Measurements from ENCODE around the gene SLC39A1. TPM values are rescaled to one million over a fixed set of nuclear protein-coding genes. Genes with fewer than 3 reads are reported as not detected.

SLC39A1 gene
- total RNA-seq, 6 experiments from 2014 or later, result 88.8 to 95.7 (median 93.0) TPM

GRCh38 chr1:153954826-153955225 lies 8.5 kb downstream of the SLC39A1 start:
- Mint-ChIP-seq H3K36me3 (ENCODE audit: low read depth) (peaks cover 12% of the 10 kb centered on the region; the same call in 1 of the 2 replicates), H3K4me1 (ENCODE audit: low read depth) (peaks cover 40% of the 10 kb centered on the region), H3K27ac (no peak overlapping the region), H3K9me3 (no peaks in the 10 kb centered on the region), H3K27me3 (ENCODE audit: insufficient read depth) (peaks cover 4% of the 10 kb centered on the region), H3K4me3 (no peak overlapping the region)
- no peak for TF ChIP-seq CTCF (IDR thresholded peaks at IDR 0.05)
- no peak for DNase-seq

GRCh38 chr1:153953859-153954365 lies 9.4 kb downstream of the SLC39A1 start:
- DNase-seq, result no peak
- H3K27me3 Mint-ChIP-seq (ENCODE audit: insufficient read depth), result peaks cover 4% of the 10 kb centered on the region
- no peaks in the 10 kb centered on the region for H3K9me3 Mint-ChIP-seq
- peak overlapping the region; percentile 4; the same call in 1 of the 2 replicates for H3K27ac Mint-ChIP-seq
- peaks cover 12% of the 10 kb centered on the region; the same call in 1 of the 2 replicates for H3K36me3 Mint-ChIP-seq (ENCODE audit: low read depth)
- peaks cover 31% of the 10 kb centered on the region for H3K4me1 Mint-ChIP-seq (ENCODE audit: low read depth)
- H3K4me3 Mint-ChIP-seq, result no peak overlapping the region
- TF ChIP-seq CTCF (IDR thresholded peaks at IDR 0.05), result no peak

GRCh38 chr1:153951801-153952200 lies 11.5 kb downstream of the SLC39A1 start:
- no peak for DNase-seq
- Mint-ChIP-seq H3K36me3 (ENCODE audit: low read depth) (peaks cover 12% of the 10 kb centered on the region; the same call in 1 of the 2 replicates), H3K9me3 (no peaks in the 10 kb centered on the region), H3K27ac (no peak overlapping the region; the same call in 1 of the 2 replicates), H3K4me3 (no peak overlapping the region), H3K27me3 (ENCODE audit: insufficient read depth) (peaks cover 2% of the 10 kb centered on the region; the same call in 1 of the 2 replicates), H3K4me1 (ENCODE audit: low read depth) (peaks cover 23% of the 10 kb centered on the region)
- no peak for TF ChIP-seq CTCF (IDR thresholded peaks at IDR 0.05)

GRCh38 chr1:153951183-153951582 lies 12.2 kb downstream of the SLC39A1 start:
- peaks cover 12% of the 10 kb centered on the region; the same call in 1 of the 2 replicates for H3K36me3 Mint-ChIP-seq (ENCODE audit: low read depth)

GRCh38 chr1:153946622-153947241 lies 16.6 kb downstream of the SLC39A1 start, which contains the start of gene DENND4B:
Gene DENND4B (minus strand): TSS chr1:153946718. CDS start chr1:153944374, 2,344 bp downstream.
- peak; percentile 97 for TF ChIP-seq CTCF (IDR thresholded peaks at IDR 0.05)
- Mint-ChIP-seq H3K36me3 (ENCODE audit: low read depth) (peaks cover 12% of the 10 kb centered on the region; the same call in 1 of the 2 replicates), H3K27me3 (ENCODE audit: insufficient read depth) (peaks cover 2% of the 10 kb centered on the region), H3K27ac (peak within 1 kb of the TSS; percentile 81), H3K4me3 (peak within 1 kb of the TSS; percentile 90), H3K4me1 (ENCODE audit: low read depth) (peaks cover 21% of the 10 kb centered on the region), H3K9me3 (no peaks in the 10 kb centered on the region)
- DNase-seq, result peak; percentile 54

More at GRCh38 chr1:153951183-153951582, 12.2 kb downstream of the SLC39A1 start:
- no peaks in the 10 kb centered on the region for H3K9me3 Mint-ChIP-seq
- no peak for DNase-seq
- no peak for TF ChIP-seq CTCF (IDR thresholded peaks at IDR 0.05)
- H3K4me1 Mint-ChIP-seq (ENCODE audit: low read depth), result peaks cover 19% of the 10 kb centered on the region
- H3K27me3 Mint-ChIP-seq (ENCODE audit: insufficient read depth), result peaks cover 2% of the 10 kb centered on the region; the same call in 1 of the 2 replicates
- no peak overlapping the region for H3K27ac Mint-ChIP-seq
- H3K4me3 Mint-ChIP-seq, result no peak overlapping the region

Data from HFFc6 (cell line).